Pulmonary artery endothelial cell (primary cell): Measurements from ENCODE around the gene NDUFAF3. TPM values are rescaled to one million over a fixed set of nuclear protein-coding genes. Genes with fewer than 3 reads are reported as not detected.
A peak's percentile ranks its signal among the peaks of the same experiment; 100 is the strongest.

ENCODE experiments used
- DNase-seq: peaks from one replicate; pipeline ENCODE4 v3.0.0-alpha.2; 2011; ENCODE audit warnings: low read depth, low spot score
- total RNA-seq: library from RNA; depleted of rRNA; stranded (reverse); fragments of >200 nt; gene quantifications from 2 replicates; pipeline ENCODE4 v1.2.3, GENCODE V29; 2014

Gene NDUFAF3
- total RNA-seq, 1 donor from 2014 or later, result 65.7 TPM

DNA sequence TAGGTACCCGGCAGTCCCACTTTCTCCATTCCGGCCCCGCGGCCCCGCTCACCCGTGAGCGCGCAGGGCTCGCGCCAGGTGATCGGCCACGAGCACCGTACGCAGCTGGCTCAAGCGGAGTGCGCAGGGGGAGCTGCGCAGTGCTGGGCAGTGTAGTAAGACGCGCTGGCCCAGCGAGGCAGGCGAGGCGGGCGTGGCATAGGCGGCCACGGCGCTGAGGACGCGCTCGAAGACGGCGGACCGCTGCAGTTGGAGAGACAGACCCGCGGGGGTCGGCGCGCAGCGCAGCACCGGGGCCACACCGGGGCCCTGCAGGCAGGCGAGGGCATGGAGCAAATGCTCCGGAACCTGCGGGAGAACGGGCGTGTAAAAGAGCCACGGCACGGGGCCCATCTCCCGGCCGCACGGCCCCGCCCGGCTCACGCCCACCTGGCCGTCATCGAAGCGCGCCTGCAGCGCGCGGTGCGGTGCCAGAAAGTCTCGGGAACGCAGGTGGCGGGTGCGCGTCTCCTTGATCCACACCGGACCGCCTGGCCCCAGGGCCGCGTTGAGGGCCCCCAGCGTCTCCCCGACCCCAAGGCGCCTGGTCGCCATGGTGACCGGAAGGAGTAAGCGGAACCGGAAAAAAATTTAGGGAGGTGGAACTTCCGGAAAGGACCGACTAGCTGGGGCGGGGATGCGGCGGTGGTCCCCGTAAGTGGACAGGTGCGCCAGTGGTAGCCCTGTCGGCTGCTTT, 3.8 kb upstream of the NDUFAF3 start, which contains the start of gene DALRD3:
Gene DALRD3, minus strand, starts transcription at position 610 of the 736 bp plus-strand sequence. Its CDS starts 16 bp downstream, at position 594.
- no peak for DNase-seq

DNA sequence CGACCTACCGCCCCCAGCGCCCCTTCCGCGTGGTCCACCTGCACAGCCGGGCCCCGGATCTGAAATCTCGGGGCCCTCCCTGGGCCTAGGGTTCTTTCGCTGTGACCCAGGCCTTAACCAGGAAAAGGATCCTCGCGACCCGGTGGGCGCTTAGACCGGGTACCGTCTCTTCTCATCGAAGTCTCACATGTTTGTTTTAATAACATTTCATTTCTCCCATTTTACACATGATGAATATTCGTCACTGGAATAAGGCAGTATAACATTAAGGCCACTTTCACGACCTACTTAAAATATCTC, 3.3 kb upstream of the NDUFAF3 start:
- no peak for DNase-seq

DNA sequence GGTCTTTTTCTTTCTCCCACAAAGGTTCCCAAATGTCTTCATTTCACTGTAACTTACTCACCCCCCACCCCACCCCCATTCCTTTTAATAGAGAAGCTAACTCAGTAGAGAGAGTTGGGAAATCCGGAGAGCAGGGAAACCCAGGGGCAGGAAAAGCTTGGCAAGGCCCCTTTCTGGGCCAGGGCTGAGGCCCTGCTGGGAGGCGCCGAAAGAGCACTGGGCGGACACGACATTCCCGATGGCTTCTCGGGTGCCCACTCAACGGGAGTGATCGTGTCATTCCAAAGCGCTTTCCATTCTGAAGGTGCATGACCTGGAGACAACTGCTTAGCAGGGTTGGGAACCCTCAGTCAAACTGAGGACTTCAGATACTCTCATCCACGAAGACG, 2.0 kb upstream of the NDUFAF3 start:
- no peak for DNase-seq

DNA sequence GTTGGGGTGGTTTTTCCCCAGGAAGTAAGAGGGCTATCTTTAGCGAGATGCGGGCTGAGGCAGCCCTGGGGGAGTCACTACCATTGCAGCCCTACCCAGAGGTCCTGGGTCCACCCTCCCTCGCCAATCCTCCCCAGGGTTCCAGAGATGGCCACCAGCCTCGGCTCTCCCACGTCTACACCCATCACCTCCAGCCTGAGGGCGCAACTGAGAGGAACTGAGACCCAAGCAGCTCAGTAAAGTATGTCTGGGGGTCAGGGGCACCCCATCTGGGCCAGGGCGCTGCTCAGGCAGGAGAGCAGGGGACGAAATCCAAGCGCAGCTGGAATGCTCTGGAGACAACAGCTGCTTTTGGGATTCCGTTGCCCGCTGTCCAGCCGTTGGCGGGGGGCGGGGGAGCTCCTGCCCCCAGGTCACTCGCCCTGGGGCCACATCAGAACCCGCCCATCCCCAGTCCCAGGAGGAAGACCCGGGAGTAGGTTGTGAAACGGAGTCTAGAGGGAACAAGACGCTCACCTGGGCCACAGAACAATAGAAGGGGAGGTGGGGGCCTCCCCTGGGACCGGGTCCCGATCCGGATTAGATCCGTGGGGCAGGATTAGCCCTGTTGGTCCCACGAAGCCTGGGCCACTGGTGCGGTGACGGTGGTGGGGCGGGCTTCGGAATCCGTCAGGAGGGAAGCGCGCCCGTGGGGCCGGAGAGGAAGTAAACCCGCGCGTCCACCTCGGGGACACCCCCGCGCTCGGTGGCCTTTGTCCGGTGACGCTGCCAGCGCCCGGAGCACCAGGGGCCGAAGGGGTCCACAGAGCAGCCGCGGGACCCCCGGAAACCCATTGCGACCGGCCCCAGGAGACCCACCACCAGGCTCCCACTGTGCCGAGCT, 1.4 kb upstream of the NDUFAF3 start:
- DNase-seq, result no peak

DNA sequence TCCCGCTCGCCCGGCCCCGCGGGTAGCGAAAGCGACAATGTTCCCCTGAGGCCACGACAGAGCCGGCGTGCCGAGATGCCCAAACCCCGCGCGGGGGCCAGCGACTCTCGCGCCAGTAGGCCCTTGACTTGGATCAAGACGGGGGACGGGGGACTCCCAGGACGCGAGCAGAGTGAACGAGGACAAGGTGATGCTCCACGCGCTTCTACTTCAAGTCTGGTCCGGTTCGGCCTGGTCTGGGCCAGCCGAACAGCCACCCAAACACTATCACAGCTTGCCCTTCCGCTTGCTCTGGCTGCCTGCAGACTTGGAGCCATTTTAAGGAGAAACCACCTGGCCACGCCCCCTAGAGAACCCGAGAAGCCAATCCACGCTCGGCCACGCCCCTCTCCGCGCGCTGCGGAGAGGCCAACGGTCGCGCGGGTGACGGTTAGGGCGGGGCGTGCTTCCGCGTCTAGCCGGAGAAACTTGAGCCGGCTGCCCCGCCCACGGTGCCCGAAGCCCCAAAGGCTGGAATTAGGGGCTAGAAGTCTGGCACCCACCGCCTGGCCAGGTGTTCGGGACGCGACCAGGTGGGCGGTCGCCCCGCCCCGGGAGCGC, 608 bp upstream of the NDUFAF3 start:
- peak; percentile 83 for DNase-seq

DNA sequence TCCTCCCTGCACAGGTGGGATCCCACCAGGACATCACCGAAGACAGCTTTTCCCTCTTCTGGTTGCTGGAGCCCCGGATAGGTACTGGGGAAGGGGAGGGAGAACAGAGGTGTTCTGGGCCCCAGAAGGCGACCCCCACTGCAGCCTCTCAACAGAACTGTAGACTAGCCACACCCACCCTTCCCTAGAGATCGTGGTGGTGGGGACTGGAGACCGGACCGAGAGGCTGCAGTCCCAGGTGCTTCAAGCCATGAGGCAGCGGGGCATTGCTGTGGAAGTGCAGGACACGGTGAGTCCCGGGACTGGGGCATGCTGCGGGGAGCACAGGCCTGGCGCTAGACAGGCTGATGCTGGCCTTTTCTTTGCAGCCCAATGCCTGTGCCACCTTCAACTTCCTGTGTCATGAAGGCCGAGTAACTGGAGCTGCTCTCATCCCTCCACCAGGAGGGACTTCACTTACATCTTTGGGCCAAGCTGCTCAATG, 809 bp downstream of the NDUFAF3 start:
- DNase-seq, result no peak

DNA sequence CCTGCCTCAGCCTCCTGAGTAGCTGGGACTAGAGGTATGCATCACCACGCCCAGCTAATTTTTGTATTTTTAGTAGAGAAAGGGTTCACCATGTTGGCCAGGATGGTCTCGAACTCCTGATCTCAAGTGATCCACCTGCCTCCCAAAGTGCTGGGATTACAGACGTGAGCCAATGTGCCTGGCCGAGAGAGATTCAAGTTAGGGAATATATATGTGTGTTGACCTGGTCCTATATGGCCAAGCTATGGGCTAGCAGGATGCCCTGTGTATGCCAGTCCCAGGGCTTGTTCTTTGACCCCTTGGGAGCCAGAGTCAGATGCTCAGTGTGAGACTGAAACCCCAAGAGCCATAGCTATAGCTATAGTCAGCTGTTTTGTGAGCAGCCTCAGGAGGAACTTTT, 1.9 kb downstream of the NDUFAF3 start:
- DNase-seq, result no peak

DNA sequence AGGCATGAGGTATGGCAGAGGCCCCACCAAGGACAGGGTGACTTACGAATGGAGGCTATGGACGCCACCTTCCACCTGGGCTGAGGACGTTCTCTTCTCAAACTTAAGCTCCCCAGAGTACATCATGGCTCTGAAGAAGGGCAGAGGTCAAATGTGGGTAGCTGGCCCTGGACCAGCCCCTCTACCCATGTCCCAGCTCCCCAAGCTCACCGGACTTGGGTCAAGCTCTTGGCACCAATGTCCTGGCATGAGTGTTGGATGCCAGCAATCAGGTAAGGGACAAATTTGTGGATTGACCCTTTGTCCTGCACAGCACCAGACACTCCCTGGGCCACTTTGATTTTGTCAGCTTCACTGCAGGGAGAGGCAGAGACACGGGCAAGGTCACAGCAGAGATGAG, 2.5 kb downstream of the NDUFAF3 start:
- no peak for DNase-seq

GRCh38 chr3:49025005-49025792, 3.3 kb downstream of the NDUFAF3 start:
- DNase-seq, result no peak

GRCh38 chr3:49025793-49026520, 4.0 kb downstream of the NDUFAF3 start:
- DNase-seq, result no peak

- no peak for DNase-seq
Observed at GRCh38 chr3:49026536-49026935, 4.6 kb downstream of the NDUFAF3 start.

DNA sequence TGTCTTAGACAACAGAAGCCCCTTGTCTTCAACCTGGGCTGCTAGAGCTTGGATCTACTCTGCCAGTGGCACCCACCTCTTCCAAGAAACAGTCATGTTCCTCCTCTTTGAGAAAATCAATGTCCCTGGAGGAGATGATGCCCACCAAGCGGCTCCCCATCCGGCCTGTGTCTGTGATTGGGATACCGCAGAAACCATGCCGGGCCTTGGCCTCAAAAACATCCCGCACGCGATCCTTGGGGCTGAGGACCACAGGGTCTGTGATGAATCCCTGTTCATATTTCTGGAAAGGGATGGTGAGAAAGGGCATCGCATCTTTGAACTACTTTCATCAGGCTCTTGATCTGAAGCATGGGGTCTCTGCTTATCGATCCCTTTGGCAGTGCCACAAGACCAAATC, 5.7 kb downstream of the NDUFAF3 start:
- no peak for DNase-seq

GRCh38 chr3:49028298-49028672, 6.4 kb downstream of the NDUFAF3 start:
- no peak for DNase-seq

- DNase-seq, result peak; percentile 64
Observed at GRCh38 chr3:49028673-49029562, 7.0 kb downstream of the NDUFAF3 start, which contains the start of gene IMPDH2. IMPDH2 (minus strand) TSS chr3:49029398; CDS start chr3:49029350, 48 bp downstream.

- DNase-seq, result no peak
Observed at GRCh38 chr3:49029563-49029884, 7.6 kb downstream of the NDUFAF3 start.

GRCh38 chr3:49030321-49030720, 8.4 kb downstream of the NDUFAF3 start:
- no peak for DNase-seq

GRCh38 chr3:49032646-49033304, 10.9 kb downstream of the NDUFAF3 start:
- DNase-seq, result no peak

DNA sequence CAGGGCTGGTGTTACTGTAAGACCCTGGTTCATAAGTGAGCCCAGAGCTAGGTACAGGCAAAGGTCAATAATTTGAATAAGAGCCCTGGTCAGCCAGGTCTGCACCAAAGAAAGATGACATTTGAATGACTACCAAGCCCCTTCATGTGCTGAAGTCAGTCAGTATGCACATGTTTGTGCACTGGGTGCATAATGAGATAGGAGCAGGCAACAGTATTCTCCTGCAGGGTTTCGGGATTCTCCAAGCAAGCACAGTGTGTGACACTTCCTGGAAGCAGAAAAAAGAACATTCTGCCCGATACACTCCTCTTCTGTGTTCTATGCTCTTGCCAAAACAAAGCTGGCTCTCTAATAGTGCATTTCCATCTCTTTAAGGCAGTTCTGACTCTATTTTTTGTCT, 12.7 kb downstream of the NDUFAF3 start:
- DNase-seq, result no peak

DNA sequence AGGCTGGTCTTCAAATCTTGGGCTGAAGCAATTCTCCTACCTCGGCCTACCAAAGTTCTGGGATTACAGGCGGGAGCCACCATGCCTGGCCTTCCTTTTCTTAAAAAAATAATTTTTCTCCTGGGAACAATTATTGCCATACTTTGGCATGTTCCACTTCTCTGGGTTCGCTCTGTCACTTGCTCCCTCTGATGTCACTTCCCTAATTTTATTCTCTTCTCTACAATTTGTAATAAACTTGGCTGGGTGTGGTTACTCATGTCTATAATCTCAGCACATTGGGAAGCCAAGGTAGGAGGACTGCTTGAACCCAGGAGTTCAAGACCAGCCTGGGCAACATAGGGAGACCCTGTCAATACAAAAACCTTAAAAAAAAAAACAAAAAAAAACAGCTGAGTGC, 13.4 kb downstream of the NDUFAF3 start:
- DNase-seq, result no peak
